Measurements from ENCODE around the gene ANKRD33. TPM values are rescaled to one million over a fixed set of nuclear protein-coding genes. Genes with fewer than 3 reads are reported as not detected.

Gene ANKRD33
- total and polyA plus RNA-seq, 2 of the 13 experiments (the other 11 are each of a cell fraction or from before 2014, with no cell fraction given): 0.04 TPM; not detected in 1

DNA sequence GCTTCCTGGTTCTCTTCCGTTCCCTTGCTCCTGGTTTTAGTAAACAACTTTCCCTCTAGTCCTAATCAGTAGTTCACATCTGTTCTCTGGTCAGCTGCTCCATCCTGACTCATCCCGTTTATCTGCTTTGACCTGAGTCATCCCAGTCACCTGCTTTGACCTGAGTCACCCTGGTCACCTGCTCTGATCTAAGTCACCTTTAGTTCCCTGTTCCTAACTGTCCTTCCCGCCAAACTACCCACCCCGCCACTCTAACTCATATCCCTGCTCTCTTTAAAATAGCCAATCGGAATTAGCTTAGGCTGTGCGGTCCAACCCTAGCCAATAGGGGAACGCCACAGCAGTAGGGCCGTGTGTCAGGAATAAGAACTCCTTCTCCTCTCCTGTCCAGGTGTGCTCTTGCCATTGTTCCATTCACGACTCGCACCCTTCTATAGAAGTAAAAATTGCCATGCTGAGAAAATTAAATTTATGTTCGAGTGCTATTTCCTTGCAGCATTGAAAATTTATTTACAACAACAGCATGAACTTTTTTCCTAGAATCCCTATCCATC, 3.1 kb upstream of the ANKRD33 start (continued):
- TF ChIP-seq EP300 (IDR thresholded peaks at IDR 0.05; ENCODE audit: low read depth in 2 of 2, low read length in 2 of 2) (peak in 1 of 2 experiments; percentile 65; a peak in 3 of 4 replicates), EP300 (CRISPR knock-in tag; IDR thresholded peaks at IDR 0.05; ENCODE audit: borderline replicate concordance) (peak; percentile 36; the same call in 1 of the 2 replicates), RXRB (CRISPR knock-in tag; IDR thresholded peaks at IDR 0.05; ENCODE audit: borderline replicate concordance) (peak; percentile 83; the same call in 1 of the 2 replicates), GATAD2A (CRISPR knock-in tag; IDR thresholded peaks at IDR 0.05) (peak; percentile 60; the same call in 1 of the 2 replicates), RAD51 (IDR thresholded peaks at IDR 0.05; ENCODE audit: borderline replicate concordance) (peak; percentile 36; the same call in 1 of the 2 replicates), PHB2 (IDR thresholded peaks at IDR 0.05; ENCODE audit: partially characterized antibody) (no peak), ERF (CRISPR knock-in tag; IDR thresholded peaks at IDR 0.05) (no peak), ZMYM3 (CRISPR knock-in tag; IDR thresholded peaks at IDR 0.05) (no peak), ZNF549 (CRISPR knock-in tag; IDR thresholded peaks at IDR 0.05) (no peak), KDM6A (CRISPR knock-in tag; IDR thresholded peaks at IDR 0.05; ENCODE audit: low read depth) (no peak), JUNB (CRISPR knock-in tag; IDR thresholded peaks at IDR 0.05; ENCODE audit: borderline replicate concordance) (peak; percentile 77; the same call in 1 of the 2 replicates), ZNF883 (CRISPR knock-in tag; IDR thresholded peaks at IDR 0.05; ENCODE audit: not compliant biosample characterization) (no peak), ZFP36L2 (CRISPR knock-in tag; IDR thresholded peaks at IDR 0.05) (no peak), ZNF816 (CRISPR knock-in tag; IDR thresholded peaks at IDR 0.05; ENCODE audit: borderline replicate concordance) (no peak), DMAP1 (CRISPR knock-in tag; IDR thresholded peaks at IDR 0.05) (no peak), FOXA3 (CRISPR knock-in tag; IDR thresholded peaks at IDR 0.05) (no peak)
- TF ChIP-seq, protein P1, sequence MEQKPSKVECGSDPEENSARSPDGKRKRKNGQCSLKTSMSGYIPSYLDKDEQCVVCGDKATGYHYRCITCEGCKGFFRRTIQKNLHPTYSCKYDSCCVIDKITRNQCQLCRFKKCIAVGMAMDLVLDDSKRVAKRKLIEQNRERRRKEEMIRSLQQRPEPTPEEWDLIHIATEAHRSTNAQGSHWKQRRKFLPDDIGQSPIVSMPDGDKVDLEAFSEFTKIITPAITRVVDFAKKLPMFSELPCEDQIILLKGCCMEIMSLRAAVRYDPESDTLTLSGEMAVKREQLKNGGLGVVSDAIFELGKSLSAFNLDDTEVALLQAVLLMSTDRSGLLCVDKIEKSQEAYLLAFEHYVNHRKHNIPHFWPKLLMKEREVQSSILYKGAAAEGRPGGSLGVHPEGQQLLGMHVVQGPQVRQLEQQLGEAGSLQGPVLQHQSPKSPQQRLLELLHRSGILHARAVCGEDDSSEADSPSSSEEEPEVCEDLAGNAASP (CRISPR knock-in tag; IDR thresholded peaks at IDR 0.05; ENCODE audit: borderline replicate concordance): peak; percentile 79; the same call in 1 of the 2 replicates
- TF ChIP-seq, protein P2, sequence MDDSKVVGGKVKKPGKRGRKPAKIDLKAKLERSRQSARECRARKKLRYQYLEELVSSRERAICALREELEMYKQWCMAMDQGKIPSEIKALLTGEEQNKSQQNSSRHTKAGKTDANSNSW (CRISPR knock-in tag; IDR thresholded peaks at IDR 0.05; ENCODE audit: borderline replicate concordance): no peak
- TF ChIP-seq, protein P3, sequence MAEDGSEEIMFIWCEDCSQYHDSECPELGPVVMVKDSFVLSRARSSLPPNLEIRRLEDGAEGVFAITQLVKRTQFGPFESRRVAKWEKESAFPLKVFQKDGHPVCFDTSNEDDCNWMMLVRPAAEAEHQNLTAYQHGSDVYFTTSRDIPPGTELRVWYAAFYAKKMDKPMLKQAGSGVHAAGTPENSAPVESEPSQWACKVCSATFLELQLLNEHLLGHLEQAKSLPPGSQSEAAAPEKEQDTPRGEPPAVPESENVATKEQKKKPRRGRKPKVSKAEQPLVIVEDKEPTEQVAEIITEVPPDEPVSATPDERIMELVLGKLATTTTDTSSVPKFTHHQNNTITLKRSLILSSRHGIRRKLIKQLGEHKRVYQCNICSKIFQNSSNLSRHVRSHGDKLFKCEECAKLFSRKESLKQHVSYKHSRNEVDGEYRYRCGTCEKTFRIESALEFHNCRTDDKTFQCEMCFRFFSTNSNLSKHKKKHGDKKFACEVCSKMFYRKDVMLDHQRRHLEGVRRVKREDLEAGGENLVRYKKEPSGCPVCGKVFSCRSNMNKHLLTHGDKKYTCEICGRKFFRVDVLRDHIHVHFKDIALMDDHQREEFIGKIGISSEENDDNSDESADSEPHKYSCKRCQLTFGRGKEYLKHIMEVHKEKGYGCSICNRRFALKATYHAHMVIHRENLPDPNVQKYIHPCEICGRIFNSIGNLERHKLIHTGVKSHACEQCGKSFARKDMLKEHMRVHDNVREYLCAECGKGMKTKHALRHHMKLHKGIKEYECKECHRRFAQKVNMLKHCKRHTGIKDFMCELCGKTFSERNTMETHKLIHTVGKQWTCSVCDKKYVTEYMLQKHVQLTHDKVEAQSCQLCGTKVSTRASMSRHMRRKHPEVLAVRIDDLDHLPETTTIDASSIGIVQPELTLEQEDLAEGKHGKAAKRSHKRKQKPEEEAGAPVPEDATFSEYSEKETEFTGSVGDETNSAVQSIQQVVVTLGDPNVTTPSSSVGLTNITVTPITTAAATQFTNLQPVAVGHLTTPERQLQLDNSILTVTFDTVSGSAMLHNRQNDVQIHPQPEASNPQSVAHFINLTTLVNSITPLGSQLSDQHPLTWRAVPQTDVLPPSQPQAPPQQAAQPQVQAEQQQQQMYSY (CRISPR knock-in tag; IDR thresholded peaks at IDR 0.05): 0 out of 2 replicates have a peak, but pooled peaks have one; percentile 34
- TF ChIP-seq, protein P4, sequence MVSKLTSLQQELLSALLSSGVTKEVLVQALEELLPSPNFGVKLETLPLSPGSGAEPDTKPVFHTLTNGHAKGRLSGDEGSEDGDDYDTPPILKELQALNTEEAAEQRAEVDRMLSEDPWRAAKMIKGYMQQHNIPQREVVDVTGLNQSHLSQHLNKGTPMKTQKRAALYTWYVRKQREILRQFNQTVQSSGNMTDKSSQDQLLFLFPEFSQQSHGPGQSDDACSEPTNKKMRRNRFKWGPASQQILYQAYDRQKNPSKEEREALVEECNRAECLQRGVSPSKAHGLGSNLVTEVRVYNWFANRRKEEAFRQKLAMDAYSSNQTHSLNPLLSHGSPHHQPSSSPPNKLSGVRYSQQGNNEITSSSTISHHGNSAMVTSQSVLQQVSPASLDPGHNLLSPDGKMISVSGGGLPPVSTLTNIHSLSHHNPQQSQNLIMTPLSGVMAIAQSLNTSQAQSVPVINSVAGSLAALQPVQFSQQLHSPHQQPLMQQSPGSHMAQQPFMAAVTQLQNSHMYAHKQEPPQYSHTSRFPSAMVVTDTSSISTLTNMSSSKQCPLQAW (CRISPR knock-in tag; IDR thresholded peaks at IDR 0.05): no peak
